HG02610 (cell line): Measurements from ENCODE around the gene COL12A1.
A peak's percentile ranks its signal among the peaks of the same experiment; 100 is the strongest.

ENCODE experiments used
- ATAC-seq: cut with Tn5 transposase; IDR thresholded peaks from one replicate; pipeline ENCODE4 v1.9.1; 2021; ENCODE audit warnings: mild to moderate bottlenecking, moderate library complexity; ENCODE audit not compliant: unreplicated experiment

The COL12A1 gene

GRCh38 chr6:75180864-75181263, 25.0 kb downstream of the COL12A1 start:
- ATAC-seq, result no peak

GRCh38 chr6:75178757-75179156, 27.1 kb downstream of the COL12A1 start:
- no peak for ATAC-seq

- no peak for ATAC-seq
These were observed 29.7 kb downstream of the COL12A1 start for GRCh38 chr6:75176076-75176582.

GRCh38 chr6:75171986-75172385, 33.9 kb downstream of the COL12A1 start:
- no peak for ATAC-seq

GRCh38 chr6:75171567-75171966, 34.3 kb downstream of the COL12A1 start:
- no peak for ATAC-seq

- ATAC-seq, result no peak
These were observed 34.9 kb downstream of the COL12A1 start for GRCh38 chr6:75170691-75171560.

GRCh38 chr6:75169689-75170586, 35.9 kb downstream of the COL12A1 start:
- no peak for ATAC-seq

GRCh38 chr6:75167851-75168250, 38.0 kb downstream of the COL12A1 start:
- no peak for ATAC-seq

GRCh38 chr6:75167325-75167724, 38.5 kb downstream of the COL12A1 start:
- ATAC-seq, result no peak

GRCh38 chr6:75166773-75167172, 39.1 kb downstream of the COL12A1 start:
- ATAC-seq, result no peak

GRCh38 chr6:75166236-75166635, 39.6 kb downstream of the COL12A1 start:
- ATAC-seq, result no peak

- ATAC-seq, result no peak
These were observed 47.7 kb downstream of the COL12A1 start for GRCh38 chr6:75158176-75158575.

GRCh38 chr6:75157336-75157735, 48.5 kb downstream of the COL12A1 start:
- no peak for ATAC-seq

GRCh38 chr6:75156186-75156878, 49.5 kb downstream of the COL12A1 start:
- no peak for ATAC-seq

GRCh38 chr6:75155631-75156030, 50.2 kb downstream of the COL12A1 start:
- no peak for ATAC-seq

GRCh38 chr6:75154973-75155372, 50.9 kb downstream of the COL12A1 start:
- no peak for ATAC-seq

GRCh38 chr6:75150685-75151412, 55.0 kb downstream of the COL12A1 start:
- ATAC-seq, result no peak

GRCh38 chr6:75149696-75150095, 56.2 kb downstream of the COL12A1 start:
- no peak for ATAC-seq

GRCh38 chr6:75149240-75149639, 56.6 kb downstream of the COL12A1 start:
- ATAC-seq, result no peak

- peak; percentile 89 for ATAC-seq
These were observed 58.3 kb downstream of the COL12A1 start for GRCh38 chr6:75147512-75147911.
